Renal pelvis (tissue), 4 donors: ENCODE results near the gene PGM5. TPM values are rescaled to one million over a fixed set of nuclear protein-coding genes. Genes with fewer than 3 reads are reported as not detected.

Experiments used
- DNase-seq: peaks from one replicate; pipeline ENCODE4 v3.0.0-alpha.2; 2013
- polyA plus RNA-seq, 3 donors: library from polyadenylated mRNA; unstranded; fragments of 120-200 nt; gene quantifications; one replicate each; pipeline ENCODE4 v1.2.1, GENCODE V29; 2013; ENCODE audit not compliant: insufficient read length in 3 of 3

The PGM5 gene
- polyA plus RNA-seq, 3 donors, result 34.3 to 42.5 (median 38.6) TPM

GRCh38 chr9:68489646-68490045, 133.2 kb downstream of the PGM5 start:
- no peak for DNase-seq

- DNase-seq, result no peak
These were observed 136.4 kb downstream of the PGM5 start for GRCh38 chr9:68492806-68493205.

DNA sequence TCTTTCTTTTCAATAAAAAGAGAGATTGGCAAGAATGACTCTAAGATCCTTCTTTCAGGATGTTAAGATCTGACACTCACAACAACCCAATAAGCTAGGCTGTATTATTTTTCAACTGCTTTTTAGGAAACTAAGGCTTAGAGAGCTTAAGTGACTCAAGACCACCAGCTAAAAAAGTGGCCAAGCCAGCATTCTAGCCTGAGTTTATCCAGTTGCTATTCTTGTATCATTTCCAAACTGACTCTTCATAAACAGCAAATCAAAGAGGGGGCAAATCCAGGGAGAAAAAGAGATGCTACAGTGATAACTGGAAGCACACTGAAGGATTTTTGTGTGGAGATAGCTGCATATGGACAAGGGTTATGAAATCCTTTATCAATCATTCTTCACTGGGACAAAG, 137.1 kb downstream of the PGM5 start:
- DNase-seq, result no peak

GRCh38 chr9:68493958-68494577, 137.7 kb downstream of the PGM5 start:
- no peak for DNase-seq

- no peak for DNase-seq
These were observed 138.8 kb downstream of the PGM5 start for GRCh38 chr9:68495247-68495646.

GRCh38 chr9:68496356-68496755, 139.9 kb downstream of the PGM5 start:
- no peak for DNase-seq

- no peak for DNase-seq
These were observed 141.2 kb downstream of the PGM5 start for GRCh38 chr9:68497629-68498028.

GRCh38 chr9:68498816-68499215, 142.4 kb downstream of the PGM5 start:
- DNase-seq, result no peak

DNA sequence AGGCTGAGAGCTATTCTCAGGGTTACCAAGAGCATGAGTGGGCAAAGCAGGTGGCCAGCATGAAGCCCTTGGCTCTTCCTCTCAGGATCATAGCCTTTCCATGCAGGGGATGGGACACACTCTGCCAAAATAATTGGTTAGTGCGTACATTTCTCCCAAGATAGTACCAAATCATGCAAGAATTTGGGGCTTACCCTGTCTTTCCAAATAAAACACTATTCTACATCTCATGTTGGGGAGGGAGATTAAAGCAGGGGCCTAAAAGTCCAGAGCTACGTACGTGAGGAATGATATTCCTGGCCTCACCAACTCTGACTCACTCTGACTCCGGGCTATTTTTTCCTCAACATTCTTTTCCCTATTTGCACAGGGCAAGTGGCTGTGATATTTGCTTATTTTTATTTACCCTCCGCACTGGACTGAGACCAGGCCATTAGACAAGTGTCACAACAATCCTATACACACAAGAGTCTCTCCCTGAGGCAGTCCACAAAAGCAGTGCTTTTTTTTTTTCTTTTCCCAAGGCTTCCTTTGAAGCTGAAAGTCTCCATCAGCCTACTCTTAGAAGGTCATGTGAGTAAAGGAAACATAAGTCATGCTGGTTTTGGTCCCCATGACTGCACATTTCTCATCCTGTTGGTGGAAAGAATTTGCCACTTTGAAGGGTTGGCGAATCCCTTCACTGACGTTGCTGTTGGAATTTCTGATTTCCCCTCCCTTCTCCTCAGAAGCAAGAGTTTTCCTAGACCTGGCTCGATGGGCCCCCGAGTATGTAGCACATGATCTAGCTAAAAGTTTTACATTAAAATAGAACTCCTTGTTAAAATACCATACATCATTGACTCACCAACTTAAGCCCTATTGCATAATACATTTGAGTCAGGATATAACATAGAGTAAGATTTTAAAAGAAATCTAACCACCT, 144.3 kb downstream of the PGM5 start:
- no peak for DNase-seq

- DNase-seq, result no peak
These were observed 145.9 kb downstream of the PGM5 start for GRCh38 chr9:68502279-68502678.

- no peak for DNase-seq
These were observed 149.4 kb downstream of the PGM5 start for GRCh38 chr9:68505681-68506409.

DNA sequence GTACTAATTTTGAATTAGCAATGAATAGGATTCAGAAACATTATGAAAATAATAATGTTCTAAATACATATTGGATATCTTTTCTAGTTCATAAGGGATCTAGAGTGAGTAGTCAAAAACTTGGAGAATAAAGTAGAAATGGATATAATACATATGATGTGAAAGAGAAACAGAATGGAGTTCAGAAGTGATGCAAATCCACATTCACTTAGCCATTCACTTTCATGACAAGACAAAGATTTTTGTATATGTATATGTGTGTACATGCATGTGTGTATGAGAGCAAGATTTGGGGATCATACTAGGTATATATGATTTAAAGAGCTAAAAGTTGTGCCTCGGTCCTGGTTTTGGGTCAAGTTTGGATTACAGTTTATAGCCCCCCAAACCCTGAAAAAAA, 150.1 kb downstream of the PGM5 start:
- DNase-seq, result no peak

DNA sequence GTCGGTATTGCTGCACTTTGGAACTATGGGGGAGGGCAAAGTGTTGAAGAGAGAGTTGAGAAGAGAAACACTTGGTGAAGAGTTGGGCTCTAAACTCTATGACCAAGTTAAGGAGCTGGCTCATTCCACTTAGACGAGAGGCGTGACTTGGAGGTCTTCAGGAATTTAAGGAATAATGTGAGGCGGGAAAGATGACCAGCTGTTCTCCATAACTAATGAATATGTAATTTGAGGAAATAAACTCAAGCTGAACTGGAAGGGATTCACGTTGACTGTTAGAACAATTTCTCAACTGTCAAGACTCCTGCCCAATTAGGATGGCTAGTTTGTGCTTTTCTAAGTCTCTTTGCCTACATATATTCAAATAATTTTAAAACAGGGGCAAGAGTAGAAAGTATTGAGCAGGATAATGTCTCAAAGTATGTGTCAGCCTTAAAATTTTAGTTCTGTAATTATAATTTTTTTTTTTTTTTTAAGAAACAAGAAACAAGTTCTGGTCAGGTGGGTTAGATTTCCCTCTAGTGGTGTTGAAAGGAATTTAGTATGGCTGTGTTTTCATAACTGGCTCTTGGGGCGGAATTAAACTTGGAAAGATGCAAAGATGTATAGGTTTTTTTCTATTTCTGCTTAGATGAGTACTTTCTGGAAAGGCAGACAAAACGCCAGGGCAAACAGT, 150.9 kb downstream of the PGM5 start:
- peak; percentile 64 for DNase-seq

- no peak for DNase-seq
These were observed 151.4 kb downstream of the PGM5 start for GRCh38 chr9:68507806-68508145.

GRCh38 chr9:68508547-68508946, 152.1 kb downstream of the PGM5 start:
- no peak for DNase-seq

DNA sequence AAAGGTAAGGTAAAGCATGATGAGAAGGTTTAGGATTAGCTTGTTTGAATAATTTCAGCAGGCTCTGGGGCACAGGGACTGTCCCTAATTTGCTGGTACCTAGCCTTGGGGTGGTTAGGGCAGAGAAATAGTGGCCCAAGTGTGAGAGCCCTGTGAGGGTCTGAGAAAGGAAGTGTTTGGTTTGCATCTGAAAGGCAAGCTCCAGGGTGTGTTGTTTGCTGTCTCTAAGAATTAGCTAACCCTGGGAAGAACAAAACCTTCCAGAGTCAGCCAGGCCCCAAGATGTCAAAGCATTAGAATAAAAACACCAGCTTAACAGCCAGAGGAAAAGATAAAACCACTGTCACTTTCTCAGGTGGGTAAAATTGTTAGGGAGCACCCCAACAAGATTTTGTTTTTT, 153.3 kb downstream of the PGM5 start:
- no peak for DNase-seq

DNA sequence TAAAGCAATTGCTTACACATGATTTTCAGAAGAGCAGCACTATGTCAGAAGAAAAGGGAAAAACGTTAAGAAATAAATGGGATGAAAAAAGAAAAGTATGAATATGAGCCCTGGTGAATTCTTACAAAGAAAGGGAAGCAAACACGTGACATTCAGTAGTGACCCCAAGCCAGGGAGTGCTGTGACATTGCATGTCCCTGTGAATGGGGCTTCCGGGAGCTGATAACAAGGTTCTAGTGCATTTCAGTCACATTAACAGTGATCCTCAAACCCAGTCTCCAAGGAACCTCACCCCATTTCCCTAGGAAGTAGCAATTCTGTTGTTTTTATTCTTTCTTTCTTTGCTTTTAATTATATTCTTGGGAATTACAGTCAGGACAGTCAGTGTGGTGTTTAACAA, 157.0 kb downstream of the PGM5 start:
- no peak for DNase-seq

DNA sequence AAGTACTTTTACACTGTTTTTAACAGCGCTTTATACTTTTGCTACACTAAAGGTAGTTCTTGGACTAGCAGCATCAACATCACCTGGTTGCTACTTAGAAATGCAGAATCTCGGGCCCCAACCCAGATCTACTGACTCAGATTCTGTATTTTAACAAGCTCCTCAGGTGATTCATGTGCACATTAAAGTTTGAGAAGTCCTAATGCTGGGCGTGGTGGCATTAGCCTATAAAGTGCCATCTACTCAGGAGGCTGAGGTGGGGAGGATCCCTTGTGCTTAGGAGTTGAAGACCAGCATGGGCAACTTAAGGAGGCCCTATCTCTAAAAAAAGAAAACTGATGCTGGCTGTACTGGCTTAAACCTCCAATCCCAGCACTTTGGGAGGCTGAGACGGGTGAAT, 157.6 kb downstream of the PGM5 start:
- no peak for DNase-seq

GRCh38 chr9:68515326-68516017, 159.1 kb downstream of the PGM5 start:
- DNase-seq, result no peak

DNA sequence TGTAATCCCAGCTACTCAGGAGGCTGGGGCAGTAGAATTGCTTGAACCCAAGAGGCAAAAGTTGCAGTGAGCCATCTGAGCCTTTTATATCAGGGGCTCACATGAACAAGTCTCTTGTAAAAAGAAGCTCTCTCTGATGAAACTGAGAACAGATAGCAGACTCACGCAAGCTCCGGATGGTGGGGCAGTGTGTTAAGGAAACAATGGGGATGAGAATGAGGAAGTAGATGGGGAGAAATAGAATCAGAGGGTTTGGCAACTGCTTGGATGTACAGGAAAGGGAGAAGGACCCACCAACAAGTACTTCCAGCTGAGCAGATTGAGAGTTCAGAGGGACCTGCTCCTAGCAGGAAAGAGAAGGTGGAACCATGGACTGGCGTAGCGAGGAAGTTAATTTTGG, 165.7 kb downstream of the PGM5 start:
- DNase-seq, result no peak

GRCh38 chr9:68522954-68523353, 166.5 kb downstream of the PGM5 start:
- DNase-seq, result no peak
